ENCODE results near the gene CHMP4B.

CHMP4B gene

DNA sequence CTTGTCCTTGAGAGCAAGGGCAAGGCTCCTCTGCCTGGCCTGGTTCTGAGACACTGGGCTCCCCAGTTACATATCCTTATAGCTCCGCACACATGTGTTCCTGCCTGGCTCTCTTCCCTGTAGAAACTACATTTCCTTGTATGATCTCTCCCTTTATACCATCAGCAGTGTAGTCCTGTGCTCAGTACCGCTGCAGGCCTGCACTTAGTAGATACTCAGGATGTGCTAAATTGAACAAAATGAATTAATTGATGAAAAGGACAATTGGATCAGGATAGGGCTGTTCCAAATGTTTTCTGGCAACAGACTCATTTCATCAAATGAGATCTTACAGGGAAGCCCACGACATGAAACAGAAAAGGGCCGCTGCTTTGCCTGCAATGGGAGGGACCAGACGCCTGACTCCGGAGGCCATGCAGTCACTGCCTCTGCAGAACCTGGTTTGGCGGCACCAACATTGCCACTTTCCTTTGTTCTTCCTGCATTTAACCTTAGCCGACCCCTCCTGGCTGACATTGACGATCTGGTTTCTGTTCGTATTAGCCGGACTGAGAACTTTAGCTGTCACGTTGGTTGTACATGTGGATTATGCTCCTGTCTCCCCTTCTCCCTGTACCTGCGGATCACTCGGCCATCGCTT lies 53.3 kb downstream of the CHMP4B start:
- no peak overlapping the region for H3K27ac ChIP-seq
- TF ChIP-seq, protein P1, sequence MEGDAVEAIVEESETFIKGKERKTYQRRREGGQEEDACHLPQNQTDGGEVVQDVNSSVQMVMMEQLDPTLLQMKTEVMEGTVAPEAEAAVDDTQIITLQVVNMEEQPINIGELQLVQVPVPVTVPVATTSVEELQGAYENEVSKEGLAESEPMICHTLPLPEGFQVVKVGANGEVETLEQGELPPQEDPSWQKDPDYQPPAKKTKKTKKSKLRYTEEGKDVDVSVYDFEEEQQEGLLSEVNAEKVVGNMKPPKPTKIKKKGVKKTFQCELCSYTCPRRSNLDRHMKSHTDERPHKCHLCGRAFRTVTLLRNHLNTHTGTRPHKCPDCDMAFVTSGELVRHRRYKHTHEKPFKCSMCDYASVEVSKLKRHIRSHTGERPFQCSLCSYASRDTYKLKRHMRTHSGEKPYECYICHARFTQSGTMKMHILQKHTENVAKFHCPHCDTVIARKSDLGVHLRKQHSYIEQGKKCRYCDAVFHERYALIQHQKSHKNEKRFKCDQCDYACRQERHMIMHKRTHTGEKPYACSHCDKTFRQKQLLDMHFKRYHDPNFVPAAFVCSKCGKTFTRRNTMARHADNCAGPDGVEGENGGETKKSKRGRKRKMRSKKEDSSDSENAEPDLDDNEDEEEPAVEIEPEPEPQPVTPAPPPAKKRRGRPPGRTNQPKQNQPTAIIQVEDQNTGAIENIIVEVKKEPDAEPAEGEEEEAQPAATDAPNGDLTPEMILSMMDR (IDR thresholded peaks at IDR 0.05), result no peak
- no peak for TF ChIP-seq ZFX (IDR thresholded peaks at IDR 0.05; ENCODE audit: borderline replicate concordance)

DNA sequence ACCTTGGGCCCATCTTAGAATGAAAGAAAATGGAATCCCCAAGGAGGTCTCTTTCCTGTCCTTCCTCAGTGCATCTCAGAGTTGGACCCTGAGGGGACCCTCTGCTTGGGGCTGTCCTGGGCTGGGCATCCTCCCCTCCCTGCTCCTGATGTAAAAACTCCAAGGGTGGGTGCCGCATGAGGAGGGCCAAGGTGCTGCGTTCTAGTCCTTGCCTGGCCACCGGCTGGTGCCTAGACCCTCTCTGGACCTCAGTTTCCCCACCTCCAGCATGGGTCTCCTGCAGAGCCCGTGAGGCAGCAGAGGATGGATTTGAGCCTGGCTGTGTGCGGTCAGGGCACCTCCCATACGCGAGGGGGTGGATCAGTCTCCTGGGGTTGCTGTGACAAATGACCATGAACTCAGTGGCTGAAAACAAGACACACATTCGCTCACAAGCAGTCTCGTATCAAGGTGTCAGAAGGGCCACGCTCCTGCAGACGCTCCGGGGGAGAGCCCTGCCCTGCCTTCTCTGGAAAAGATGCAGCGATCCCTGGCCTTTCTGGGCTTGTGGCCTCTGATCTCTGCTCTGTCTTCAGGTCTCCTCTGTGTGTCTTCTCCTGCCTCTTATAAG lies 54.7 kb downstream of the CHMP4B start:
- H3K27ac ChIP-seq, result no peak overlapping the region
- TF ChIP-seq, protein P1 (IDR thresholded peaks at IDR 0.05), result no peak
- no peak for TF ChIP-seq ZFX (IDR thresholded peaks at IDR 0.05; ENCODE audit: borderline replicate concordance)

DNA sequence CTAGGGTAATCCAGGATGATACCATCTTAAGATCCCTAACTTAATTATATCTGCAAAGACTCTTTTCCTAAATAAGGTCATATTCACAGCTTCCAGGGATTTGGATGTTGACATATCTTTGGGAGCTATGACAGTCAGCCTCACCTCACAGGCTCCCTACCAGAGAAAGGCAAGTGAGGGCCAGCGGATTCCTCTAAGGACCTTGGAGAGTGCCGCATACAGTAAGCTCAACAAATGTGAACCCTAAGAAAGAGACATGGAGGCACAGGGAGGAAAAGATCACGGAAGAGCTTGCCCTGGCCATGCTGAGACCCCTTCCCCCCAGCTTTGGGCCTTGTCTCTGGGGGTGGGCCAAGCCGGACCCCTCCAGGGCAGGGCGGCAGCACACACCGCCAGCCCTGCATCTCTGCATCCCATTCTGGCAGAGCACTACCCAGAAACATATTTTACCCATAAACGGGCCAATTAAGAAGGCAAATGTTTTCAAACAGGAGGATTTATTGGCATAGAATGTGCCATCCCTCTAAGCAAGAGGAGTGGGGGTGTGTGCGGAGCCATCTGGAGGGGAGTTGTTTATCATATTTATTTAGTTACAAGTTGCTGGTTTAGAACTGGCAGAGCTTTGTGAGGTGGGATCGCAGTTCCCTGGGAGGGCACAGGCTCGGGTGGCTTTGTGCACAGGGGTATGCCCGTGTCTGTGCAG lies 55.4 kb downstream of the CHMP4B start:
- H3K27ac ChIP-seq, result no peak overlapping the region
- no peak for TF ChIP-seq ZFX (IDR thresholded peaks at IDR 0.05; ENCODE audit: borderline replicate concordance)

DNA sequence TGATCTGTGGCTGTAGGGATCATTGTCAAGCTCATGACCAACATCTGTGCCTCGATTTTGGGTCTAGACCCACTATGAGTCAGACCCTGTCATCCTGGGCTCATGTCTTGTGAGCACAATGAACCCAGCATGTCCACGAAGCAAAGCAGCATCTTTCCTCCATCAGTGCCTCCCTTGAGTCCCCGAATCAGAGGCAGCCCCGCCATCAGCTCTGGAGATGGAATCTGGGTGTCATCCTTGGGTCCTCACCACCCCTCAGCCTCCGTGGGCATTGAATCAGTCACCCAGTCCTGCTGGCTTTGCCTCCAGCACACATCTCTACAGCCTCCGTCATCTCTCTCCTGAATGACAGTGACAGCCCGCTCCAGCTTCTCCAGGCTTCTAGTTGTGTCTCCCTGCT lies 56.9 kb downstream of the CHMP4B start:
- H3K27ac ChIP-seq, result no peak overlapping the region
- TF ChIP-seq, protein P1 (IDR thresholded peaks at IDR 0.05), result no peak
- no peak for TF ChIP-seq ZFX (IDR thresholded peaks at IDR 0.05; ENCODE audit: borderline replicate concordance)

DNA sequence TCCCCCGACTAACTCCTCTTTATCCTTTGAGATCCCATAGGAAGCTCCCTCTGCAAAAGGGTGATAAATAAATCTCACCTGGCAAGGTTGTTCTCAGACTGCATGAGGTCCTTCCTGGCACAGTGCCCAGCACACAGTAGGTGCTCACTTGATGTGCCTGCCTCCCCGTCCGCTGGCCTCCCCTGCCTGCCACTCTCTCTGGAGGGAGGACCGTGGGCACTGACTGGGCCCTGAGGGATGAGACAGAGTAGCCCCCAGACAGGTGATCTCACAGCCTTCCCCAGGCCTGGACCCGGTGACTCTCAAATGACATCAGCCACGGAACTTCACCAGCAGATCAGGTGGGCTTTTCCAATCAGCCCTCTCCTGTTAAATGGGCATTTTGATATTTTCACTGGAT lies 57.4 kb downstream of the CHMP4B start:
- no peak for TF ChIP-seq ZFX (IDR thresholded peaks at IDR 0.05; ENCODE audit: borderline replicate concordance)
- TF ChIP-seq, protein P1 (IDR thresholded peaks at IDR 0.05), result no peak
- no peak overlapping the region for H3K27ac ChIP-seq

DNA sequence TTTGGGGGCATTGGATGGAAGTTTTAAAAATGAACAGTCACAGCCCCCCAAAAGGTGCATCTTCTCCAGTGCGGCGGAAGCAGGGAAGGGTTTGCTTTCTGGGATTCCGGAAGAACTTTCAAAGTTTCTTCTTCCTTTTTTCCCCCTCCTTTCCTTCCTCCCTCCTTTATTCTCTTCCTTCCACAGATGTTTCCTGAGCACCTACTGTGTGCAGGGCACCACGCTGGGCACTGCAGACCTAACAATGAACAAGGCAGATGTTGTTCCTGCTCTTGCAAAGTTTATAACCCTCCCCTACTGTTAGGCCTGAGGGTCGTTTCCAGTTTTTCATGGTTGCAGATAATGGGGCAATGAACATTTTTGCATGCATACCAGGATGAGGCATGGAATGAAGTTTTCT lies 58.1 kb downstream of the CHMP4B start:
- TF ChIP-seq, protein P1 (IDR thresholded peaks at IDR 0.05), result no peak
- TF ChIP-seq ZFX (IDR thresholded peaks at IDR 0.05; ENCODE audit: borderline replicate concordance), result no peak
- no peak overlapping the region for H3K27ac ChIP-seq

DNA sequence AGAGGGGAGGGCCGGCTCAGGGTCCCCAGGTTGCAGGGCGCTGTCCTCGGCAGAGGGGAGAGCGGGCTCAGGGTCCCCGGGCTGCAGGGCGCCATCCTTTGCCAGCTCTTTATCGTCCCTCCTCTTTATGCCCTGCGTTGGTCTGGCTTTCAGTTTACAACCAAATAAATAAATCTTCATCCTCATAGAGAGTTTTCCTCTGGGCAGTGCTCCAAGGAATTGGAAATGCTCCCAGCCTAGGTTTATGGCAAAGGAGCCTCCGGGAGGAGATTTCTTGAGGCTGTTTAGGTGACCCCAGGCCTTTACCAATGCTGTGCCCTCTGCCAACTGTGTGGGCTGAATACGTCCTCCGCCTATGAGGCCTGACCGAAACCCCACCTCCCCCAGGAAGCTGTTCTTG lies 60.2 kb downstream of the CHMP4B start:
- TF ChIP-seq ZFX (IDR thresholded peaks at IDR 0.05; ENCODE audit: borderline replicate concordance), result no peak
- TF ChIP-seq, protein P1 (IDR thresholded peaks at IDR 0.05), result no peak
- H3K27ac ChIP-seq, result no peak overlapping the region
